Endodermal cell (in vitro differentiated cells): ENCODE results near the gene IQCE. TPM values are rescaled to one million over a fixed set of nuclear protein-coding genes. Genes with fewer than 3 reads are reported as not detected.
"Not testable (repeated sequence)": the region's sequence is repeated elsewhere in the genome, so short reads cannot be mapped to it uniquely, and the experiment has no call there.

ENCODE experiments used
- DNase-seq: peaks from one replicate; pipeline ENCODE4 v3.0.0-alpha.2; 2017
- H3K27ac ChIP-seq: 2 replicates; pipeline ENCODE4 v1.5.1; 2013; ENCODE audit warnings: mild to moderate bottlenecking, low read depth, low read length, moderate library complexity
- H3K27me3 ChIP-seq: 2 replicates; pipeline ENCODE4 v1.6.1; 2013; ENCODE audit warnings: mild to moderate bottlenecking, low read length, moderate library complexity; ENCODE audit not compliant: insufficient read depth, control insufficient read depth, poor library complexity, severe bottlenecking
- H3K36me3 ChIP-seq: 2 replicates; pipeline ENCODE4 v1.7.0; 2013; ENCODE audit warnings: mild to moderate bottlenecking, low read length, moderate library complexity; ENCODE audit not compliant: control insufficient read depth, insufficient read depth
- H3K4me1 ChIP-seq: one replicate; pipeline ENCODE4 v1.7.0; 2013; ENCODE audit warnings: low read length; ENCODE audit not compliant: control insufficient read depth, insufficient read depth
- H3K4me3 ChIP-seq: 2 replicates; pipeline ENCODE4 v1.5.1; 2013; ENCODE audit warnings: mild to moderate bottlenecking, low read length, moderate library complexity
- H3K9ac ChIP-seq: 2 replicates; pipeline ENCODE4 v1.6.1; 2013; ENCODE audit warnings: mild to moderate bottlenecking, low read length, moderate library complexity; ENCODE audit not compliant: poor library complexity, severe bottlenecking; ENCODE audit errors: extremely low read depth
- H3K9me3 ChIP-seq: 2 replicates; pipeline ENCODE4 v1.6.1; 2013; ENCODE audit warnings: mild to moderate bottlenecking, low read length, moderate library complexity; ENCODE audit not compliant: control insufficient read depth
- H3K27ac Mint-ChIP-seq: 2 replicates; pipeline ENCODE4 v1.8.0; 2020; ENCODE audit warnings: mixed read lengths
- H3K27me3 Mint-ChIP-seq: 2 replicates; pipeline ENCODE4 v1.8.0; 2021; ENCODE audit warnings: mild to moderate bottlenecking, mixed read lengths; ENCODE audit not compliant: insufficient read depth
- H3K36me3 Mint-ChIP-seq: 2 replicates; pipeline ENCODE4 v1.8.0; 2020; ENCODE audit warnings: low read depth, mixed read lengths
- H3K4me1 Mint-ChIP-seq: 2 replicates; pipeline ENCODE4 v1.8.0; 2020; ENCODE audit warnings: mixed read lengths
- H3K4me3 Mint-ChIP-seq: 2 replicates; pipeline ENCODE4 v1.8.0; 2020; ENCODE audit warnings: mild to moderate bottlenecking, moderate library complexity, mixed read lengths
- H3K9me3 Mint-ChIP-seq: 2 replicates; pipeline ENCODE4 v1.8.0; 2020; ENCODE audit warnings: mild to moderate bottlenecking, mixed read lengths
- WGBS, 2 experiments: methylation state at CpG; one replicate each; pipeline versions ENCODE4 v1.1.5 to v1.1.7; 2013; ENCODE audit warnings: missing lambda C conversion rate in 2 of 2, mixed read lengths in 1 of 2; ENCODE audit not compliant: insufficient coverage in 1 of 2, insufficient read length in 1 of 2; 5-methylcytosine and 5-hydroxymethylcytosine counted together
- total RNA-seq, 2 donors: library from RNA; stranded (reverse); fragmentation: NEBNext Ultra II Directional in 1 of 2; extraction: Animal tissue kit (Norgen Biotek cat#: 25700) in 1 of 2; gene quantifications; 2 replicates in 1 of 2; 3 replicates in 1 of 2; pipeline ENCODE4 v1.2.1, GENCODE V29; 2021
- TF ChIP-seq, protein P1 (sequence below): fragments of 200-600 bp; sonication (generic); conservative IDR thresholded peaks from 2 replicates; pipeline ENCODE4 v1.5.0; 2021; ENCODE audit warnings: antibody characterized with exemption, mild to moderate bottlenecking

Gene IQCE
- total RNA-seq, 2 donors from 2014 or later: 15.4 to 20.8 TPM

DNA sequence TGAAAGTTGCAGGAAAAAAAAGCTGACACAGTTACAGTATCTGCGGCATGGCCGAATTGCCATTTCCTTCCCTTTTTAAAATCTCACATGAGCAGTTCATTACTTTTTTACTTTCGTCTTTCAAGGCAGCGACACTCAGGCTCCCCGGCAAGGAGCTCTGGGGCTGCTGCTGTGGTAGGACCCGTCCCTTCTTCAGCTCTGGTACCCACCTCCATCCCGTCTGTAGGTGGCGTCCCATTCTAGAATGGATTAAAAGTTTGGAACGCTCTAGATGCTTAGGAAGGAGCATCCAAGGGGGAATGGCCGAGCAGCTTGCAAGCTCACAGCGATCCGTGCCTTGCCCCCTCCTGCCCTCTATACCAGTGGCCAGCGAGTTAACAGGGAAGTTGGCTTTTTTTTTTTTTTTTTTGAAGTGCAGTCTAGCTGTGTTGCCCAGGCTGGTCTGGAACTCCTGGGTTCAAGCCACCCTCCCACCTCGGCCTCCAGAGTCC, 50.2 kb downstream of the IQCE start:
- DNase-seq: peak; percentile 85
- no peak overlapping the region for H3K4me3 ChIP-seq
- no peak overlapping the region for H3K27ac ChIP-seq
- H3K4me1 ChIP-seq: peaks cover 12% of the 10 kb centered on the region
- no peaks in the 10 kb centered on the region for H3K27me3 ChIP-seq
- Mint-ChIP-seq H3K9me3 (no peaks in the 10 kb centered on the region), H3K4me3 (no peak overlapping the region), H3K27ac (no peak overlapping the region), H3K4me1 (peaks cover 44% of the 10 kb centered on the region), H3K36me3 (no peaks in the 10 kb centered on the region), H3K27me3 (no peaks in the 10 kb centered on the region)
- TF ChIP-seq, protein P1, sequence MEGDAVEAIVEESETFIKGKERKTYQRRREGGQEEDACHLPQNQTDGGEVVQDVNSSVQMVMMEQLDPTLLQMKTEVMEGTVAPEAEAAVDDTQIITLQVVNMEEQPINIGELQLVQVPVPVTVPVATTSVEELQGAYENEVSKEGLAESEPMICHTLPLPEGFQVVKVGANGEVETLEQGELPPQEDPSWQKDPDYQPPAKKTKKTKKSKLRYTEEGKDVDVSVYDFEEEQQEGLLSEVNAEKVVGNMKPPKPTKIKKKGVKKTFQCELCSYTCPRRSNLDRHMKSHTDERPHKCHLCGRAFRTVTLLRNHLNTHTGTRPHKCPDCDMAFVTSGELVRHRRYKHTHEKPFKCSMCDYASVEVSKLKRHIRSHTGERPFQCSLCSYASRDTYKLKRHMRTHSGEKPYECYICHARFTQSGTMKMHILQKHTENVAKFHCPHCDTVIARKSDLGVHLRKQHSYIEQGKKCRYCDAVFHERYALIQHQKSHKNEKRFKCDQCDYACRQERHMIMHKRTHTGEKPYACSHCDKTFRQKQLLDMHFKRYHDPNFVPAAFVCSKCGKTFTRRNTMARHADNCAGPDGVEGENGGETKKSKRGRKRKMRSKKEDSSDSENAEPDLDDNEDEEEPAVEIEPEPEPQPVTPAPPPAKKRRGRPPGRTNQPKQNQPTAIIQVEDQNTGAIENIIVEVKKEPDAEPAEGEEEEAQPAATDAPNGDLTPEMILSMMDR: peak; percentile 72
- 86 to 94% methylated on average over 9 to 14 of the region's 14 CpGs for WGBS, 2 experiments
- H3K9me3 ChIP-seq: no peaks in the 10 kb centered on the region
- no peaks in the 10 kb centered on the region for H3K36me3 ChIP-seq
- H3K9ac ChIP-seq: no peak overlapping the region

DNA sequence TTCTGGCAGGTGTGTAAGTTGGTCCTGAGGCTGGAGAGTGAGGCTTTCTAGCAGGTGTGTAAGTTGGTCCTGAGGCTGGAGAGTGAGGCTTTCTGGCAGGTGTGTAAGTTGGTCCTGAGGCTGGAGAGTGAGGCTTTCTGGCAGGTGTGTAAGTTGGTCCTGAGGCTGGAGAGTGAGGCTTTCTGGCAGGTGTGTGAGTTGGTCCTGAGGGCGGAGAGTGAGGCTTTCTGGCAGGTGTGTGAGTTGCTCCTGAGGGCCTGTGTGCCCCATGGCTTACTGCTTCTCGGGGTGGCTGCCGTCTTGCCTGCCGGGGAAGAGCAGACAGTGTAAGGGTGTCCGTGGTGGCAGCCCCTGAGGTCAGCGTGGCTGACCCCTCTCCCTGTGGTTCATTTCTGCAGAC, 50.9 kb downstream of the IQCE start:
- H3K27ac ChIP-seq, H3K27me3 Mint-ChIP-seq, H3K27me3 ChIP-seq, H3K36me3 Mint-ChIP-seq, H3K9ac ChIP-seq, H3K4me3 ChIP-seq, H3K9me3 Mint-ChIP-seq, H3K9me3 ChIP-seq, H3K36me3 ChIP-seq, DNase-seq, H3K4me3 Mint-ChIP-seq: not testable (repeated sequence)
- Mint-ChIP-seq H3K27ac (peak overlapping the region; percentile 62), H3K4me1 (peaks cover 44% of the 10 kb centered on the region)
- H3K4me1 ChIP-seq: peaks cover 12% of the 10 kb centered on the region
- WGBS, 2 experiments: 92 to 93% methylated on average over 6 of the region's 6 CpGs

DNA sequence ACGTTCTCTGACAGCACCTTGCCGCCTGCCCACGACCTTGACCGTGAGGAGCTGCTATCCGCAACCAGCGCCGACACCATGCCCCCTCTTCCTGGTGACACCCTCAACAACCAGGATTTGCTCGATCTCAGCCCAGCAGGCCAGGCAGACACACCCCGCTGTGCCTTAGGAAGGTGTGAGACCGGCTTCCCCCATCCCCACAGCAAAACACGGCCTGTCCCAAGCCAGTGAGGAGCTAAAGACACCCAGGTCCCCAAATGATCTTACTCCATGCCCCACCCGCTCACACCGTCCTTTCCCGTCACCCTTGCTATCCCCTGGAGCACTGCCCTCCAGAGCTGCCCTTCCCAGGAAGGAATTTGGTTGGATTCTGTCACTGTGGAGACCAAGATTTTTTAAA, 51.7 kb downstream of the IQCE start:
- H3K9me3 Mint-ChIP-seq: no peaks in the 10 kb centered on the region
- H3K9me3 ChIP-seq: no peaks in the 10 kb centered on the region
- H3K4me1 Mint-ChIP-seq: peaks cover 44% of the 10 kb centered on the region
- peak; percentile 91 for DNase-seq
- TF ChIP-seq, protein P1: no peak
- WGBS, 2 experiments: 56 to 83% methylated on average over 9 to 14 of the region's 14 CpGs
- H3K27ac ChIP-seq: peak overlapping the region; percentile 56
- H3K27me3 Mint-ChIP-seq: no peaks in the 10 kb centered on the region
- no peak overlapping the region for H3K4me3 ChIP-seq
- peak overlapping the region; percentile 89 for H3K27ac Mint-ChIP-seq
- H3K27me3 ChIP-seq: no peaks in the 10 kb centered on the region
- peaks cover 12% of the 10 kb centered on the region for H3K4me1 ChIP-seq
- no peaks in the 10 kb centered on the region for H3K36me3 Mint-ChIP-seq
- H3K4me3 Mint-ChIP-seq: no peak overlapping the region
- H3K36me3 ChIP-seq: no peaks in the 10 kb centered on the region
- no peak overlapping the region for H3K9ac ChIP-seq

DNA sequence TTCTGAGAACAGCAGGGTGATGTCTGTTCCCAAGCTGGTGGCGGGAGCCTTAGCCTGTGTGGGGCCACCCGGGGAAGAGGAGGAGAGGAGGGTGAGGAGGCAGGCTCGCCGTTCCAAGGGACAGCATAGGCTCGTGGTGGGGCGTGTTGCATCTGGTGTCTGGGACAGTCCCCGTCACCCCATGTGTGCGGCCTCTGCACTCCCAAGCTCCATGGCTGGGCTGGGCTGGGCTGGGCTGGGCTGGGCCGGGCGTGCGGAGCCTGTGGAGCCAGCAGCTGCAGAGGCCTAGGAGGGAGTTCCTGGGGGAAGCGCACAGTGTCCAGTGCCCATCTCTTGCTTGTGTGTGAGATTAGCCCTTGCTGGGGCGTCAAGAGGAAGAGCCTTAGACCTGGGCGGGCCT, 52.1 kb downstream of the IQCE start:
- Mint-ChIP-seq H3K9me3 (no peaks in the 10 kb centered on the region), H3K36me3 (no peaks in the 10 kb centered on the region), H3K4me1 (peaks cover 44% of the 10 kb centered on the region), H3K27ac (peak overlapping the region; percentile 89), H3K27me3 (no peaks in the 10 kb centered on the region), H3K4me3 (no peak overlapping the region)
- H3K27ac ChIP-seq: peak overlapping the region; percentile 56
- WGBS, 2 experiments: 73 to 83% methylated on average over 2 to 14 of the region's 14 CpGs
- H3K4me1 ChIP-seq: peaks cover 9% of the 10 kb centered on the region
- H3K27me3 ChIP-seq: no peaks in the 10 kb centered on the region
- no peaks in the 10 kb centered on the region for H3K9me3 ChIP-seq
- TF ChIP-seq, protein P1: no peak
- H3K4me3 ChIP-seq: no peak overlapping the region
- no peak overlapping the region for H3K9ac ChIP-seq
- H3K36me3 ChIP-seq: no peaks in the 10 kb centered on the region
- DNase-seq: peak; percentile 86
